Fibroblast of lung (primary cell): ENCODE data around the gene ITIH4. TPM values are rescaled to one million over a fixed set of nuclear protein-coding genes. Genes with fewer than 3 reads are reported as not detected.

Experiments
- DNase-seq, 2 donors: peaks; one replicate each; pipeline versions ENCODE4 v3.0.0 to v3.0.0-alpha.2; 2010; ENCODE audit warnings: low read depth in 2 of 2
- H2AFZ ChIP-seq: 2 replicates; pipeline ENCODE4 v1.5.1; 2012; ENCODE audit warnings: low read length, control low read depth, inconsistent platforms
- H3K27ac ChIP-seq: 2 replicates; pipeline ENCODE4 v1.5.1; 2011; ENCODE audit warnings: low read length, control low read depth; ENCODE audit not compliant: insufficient read depth
- H3K27me3 ChIP-seq: 2 replicates; pipeline ENCODE4 v1.5.1; 2011; ENCODE audit warnings: mild to moderate bottlenecking, low read length; ENCODE audit not compliant: control insufficient read depth, insufficient read depth
- H3K36me3 ChIP-seq: 2 replicates; pipeline ENCODE4 v1.5.1; 2011; ENCODE audit warnings: low read length; ENCODE audit not compliant: control insufficient read depth, insufficient read depth
- H3K4me1 ChIP-seq: 2 replicates; pipeline ENCODE4 v1.5.1; 2011; ENCODE audit warnings: low read length; ENCODE audit not compliant: control insufficient read depth, insufficient read depth; ENCODE audit errors: extremely low read depth
- H3K4me2 ChIP-seq: 2 replicates; pipeline ENCODE4 v1.5.1; 2011; ENCODE audit warnings: low read length, control low read depth; ENCODE audit not compliant: insufficient read depth; ENCODE audit errors: extremely low read depth
- H3K4me3 ChIP-seq, 4 experiments: fragments of 200-600 bp in 1 of 4; sonication (generic) in 1 of 4; replicated peaks in 1 of 4; 2 replicates each; pipeline ENCODE4 v1.5.1; 2011 to 2016; ENCODE audit warnings: low read length in 4 of 4, low read depth in 3 of 4, mild to moderate bottlenecking in 3 of 4, control low read depth in 2 of 4, inconsistent platforms in 1 of 4, mixed read lengths in 1 of 4; ENCODE audit not compliant: insufficient read depth in 1 of 4; ENCODE audit errors: control extremely low read depth in 1 of 4
- H3K79me2 ChIP-seq: 2 replicates; pipeline ENCODE4 v1.5.1; 2012; ENCODE audit warnings: mild to moderate bottlenecking, low read length, inconsistent platforms; ENCODE audit not compliant: control insufficient read depth, insufficient read depth
- H3K9ac ChIP-seq: 2 replicates; pipeline ENCODE4 v1.5.1; 2011; ENCODE audit warnings: mild to moderate bottlenecking, low read length, control low read depth; ENCODE audit not compliant: insufficient read depth
- H3K9me3 ChIP-seq: 2 replicates; pipeline ENCODE4 v1.5.1; 2012; ENCODE audit warnings: low read depth, low read length; ENCODE audit not compliant: control insufficient read depth, insufficient read depth
- H4K20me1 ChIP-seq: 2 replicates; pipeline ENCODE4 v1.5.1; 2011; ENCODE audit warnings: low read length; ENCODE audit not compliant: control insufficient read depth, insufficient read depth; ENCODE audit errors: extremely low read depth
- EZH2 ChIP-seq: IDR thresholded peaks from 2 replicates; pipeline ENCODE4 v1.5.1; 2012; ENCODE audit warnings: low read length, control low read depth, mild to moderate bottlenecking; ENCODE audit errors: missing control alignments
- polyA plus RNA-seq, 2 donors: library from polyadenylated mRNA; depleted of rRNA in 1 of 2; stranded (reverse) in 1 of 2; unstranded in 1 of 2; fragments of >200 nt; gene quantifications; 2 replicates each; pipeline ENCODE4 v1.2.1, GENCODE V29; 2011 to 2012; ENCODE audit warnings: missing spikeins in 1 of 2
- total RNA-seq: library from RNA; depleted of rRNA; stranded (reverse); fragments of >200 nt; gene quantifications from 2 replicates; pipeline ENCODE4 v1.2.1, GENCODE V29; 2014
- TF ChIP-seq, protein P1 (sequence below), 2 donors: IDR thresholded peaks in 1 of 2; conservative IDR thresholded peaks in 1 of 2; 1 replicate in 1 of 2; 2 replicates in 1 of 2; pipeline ENCODE4 v1.5.1; 2011 to 2012; ENCODE audit warnings: low read length in 2 of 2, control low read depth in 1 of 2, inconsistent platforms in 1 of 2, low read depth in 1 of 2, mild to moderate bottlenecking in 1 of 2

ITIH4 gene
- total and polyA plus RNA-seq, 2 donors (not counting 1 experiment from before 2014, with no cell fraction given): 1.1 to 2.6 TPM

DNA sequence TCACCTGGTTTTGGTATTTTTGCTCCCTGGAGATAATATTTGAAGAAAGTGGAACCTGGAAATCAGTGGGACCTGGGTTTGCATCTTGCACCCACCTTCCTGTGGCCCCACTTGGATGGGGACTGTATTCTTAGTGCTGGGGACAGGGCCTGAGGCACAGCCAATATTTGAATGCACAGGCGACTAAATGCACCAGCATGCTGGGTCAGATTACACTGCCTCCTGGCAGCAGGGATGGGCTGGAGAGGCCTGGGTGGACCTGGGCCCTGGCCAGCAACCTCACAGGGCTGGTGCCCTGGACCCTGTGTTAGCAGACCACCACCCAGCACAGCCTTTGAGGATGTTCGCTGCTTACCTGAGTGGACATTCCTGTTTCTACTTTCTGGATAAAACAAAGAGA, 10.5 kb downstream of the ITIH4 start:
- H3K36me3 ChIP-seq: no peaks in the 10 kb centered on the region
- no peak overlapping the region for H3K4me2 ChIP-seq
- H3K79me2 ChIP-seq: no peaks in the 10 kb centered on the region
- no peak overlapping the region for H3K4me3 ChIP-seq
- no peaks in the 10 kb centered on the region for H3K9me3 ChIP-seq
- H3K27me3 ChIP-seq: peaks cover 2% of the 10 kb centered on the region
- H3K4me1 ChIP-seq: no peaks in the 10 kb centered on the region
- H3K27ac ChIP-seq: no peak overlapping the region
- H3K9ac ChIP-seq: no peak overlapping the region
- H2AFZ ChIP-seq: no peak overlapping the region
- TF ChIP-seq, protein P1, sequence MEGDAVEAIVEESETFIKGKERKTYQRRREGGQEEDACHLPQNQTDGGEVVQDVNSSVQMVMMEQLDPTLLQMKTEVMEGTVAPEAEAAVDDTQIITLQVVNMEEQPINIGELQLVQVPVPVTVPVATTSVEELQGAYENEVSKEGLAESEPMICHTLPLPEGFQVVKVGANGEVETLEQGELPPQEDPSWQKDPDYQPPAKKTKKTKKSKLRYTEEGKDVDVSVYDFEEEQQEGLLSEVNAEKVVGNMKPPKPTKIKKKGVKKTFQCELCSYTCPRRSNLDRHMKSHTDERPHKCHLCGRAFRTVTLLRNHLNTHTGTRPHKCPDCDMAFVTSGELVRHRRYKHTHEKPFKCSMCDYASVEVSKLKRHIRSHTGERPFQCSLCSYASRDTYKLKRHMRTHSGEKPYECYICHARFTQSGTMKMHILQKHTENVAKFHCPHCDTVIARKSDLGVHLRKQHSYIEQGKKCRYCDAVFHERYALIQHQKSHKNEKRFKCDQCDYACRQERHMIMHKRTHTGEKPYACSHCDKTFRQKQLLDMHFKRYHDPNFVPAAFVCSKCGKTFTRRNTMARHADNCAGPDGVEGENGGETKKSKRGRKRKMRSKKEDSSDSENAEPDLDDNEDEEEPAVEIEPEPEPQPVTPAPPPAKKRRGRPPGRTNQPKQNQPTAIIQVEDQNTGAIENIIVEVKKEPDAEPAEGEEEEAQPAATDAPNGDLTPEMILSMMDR (conservative IDR thresholded peaks at IDR 0.05 in 1 of 2, IDR thresholded peaks at IDR 0.05 in 1 of 2; ENCODE audit: low read depth in 1 of 2, low read length in 2 of 2): no peak
- no peak for TF ChIP-seq EZH2
- no peak for DNase-seq
- no peaks in the 10 kb centered on the region for H4K20me1 ChIP-seq

DNA sequence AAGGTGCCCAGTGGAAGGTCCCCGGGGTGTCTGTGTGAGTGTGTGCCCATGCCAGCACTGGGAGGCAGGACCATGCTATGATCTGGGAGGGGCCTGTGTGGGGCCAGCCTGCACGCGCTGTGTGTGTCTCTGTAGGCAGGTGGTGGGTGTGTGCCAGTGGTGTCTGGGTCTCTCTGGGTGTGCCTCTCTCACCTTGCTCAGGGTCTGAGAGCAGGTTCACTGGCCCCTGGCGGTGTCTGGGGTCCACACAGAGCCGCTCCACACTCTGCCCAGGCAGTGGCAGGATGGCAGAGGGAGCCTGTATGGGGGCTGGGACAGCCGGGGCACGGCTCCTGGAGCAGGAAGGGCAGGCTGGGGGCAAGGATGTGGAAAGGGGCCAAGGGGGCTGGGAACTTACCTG, 12.6 kb downstream of the ITIH4 start:
- Histone ChIP-seq H4K20me1 (no peaks in the 10 kb centered on the region), H3K27ac (no peak overlapping the region), H3K4me3 (no peak overlapping the region), H3K4me2 (no peak overlapping the region), H3K79me2 (no peaks in the 10 kb centered on the region), H3K9me3 (no peaks in the 10 kb centered on the region), H3K36me3 (no peaks in the 10 kb centered on the region), H2AFZ (no peak overlapping the region), H3K9ac (no peak overlapping the region), H3K4me1 (no peaks in the 10 kb centered on the region), H3K27me3 (peaks cover 2% of the 10 kb centered on the region)
- DNase-seq: no peak
- no peak for TF ChIP-seq EZH2
- TF ChIP-seq, protein P1 (conservative IDR thresholded peaks at IDR 0.05 in 1 of 2, IDR thresholded peaks at IDR 0.05 in 1 of 2; ENCODE audit: low read depth in 1 of 2, low read length in 2 of 2): no peak

DNA sequence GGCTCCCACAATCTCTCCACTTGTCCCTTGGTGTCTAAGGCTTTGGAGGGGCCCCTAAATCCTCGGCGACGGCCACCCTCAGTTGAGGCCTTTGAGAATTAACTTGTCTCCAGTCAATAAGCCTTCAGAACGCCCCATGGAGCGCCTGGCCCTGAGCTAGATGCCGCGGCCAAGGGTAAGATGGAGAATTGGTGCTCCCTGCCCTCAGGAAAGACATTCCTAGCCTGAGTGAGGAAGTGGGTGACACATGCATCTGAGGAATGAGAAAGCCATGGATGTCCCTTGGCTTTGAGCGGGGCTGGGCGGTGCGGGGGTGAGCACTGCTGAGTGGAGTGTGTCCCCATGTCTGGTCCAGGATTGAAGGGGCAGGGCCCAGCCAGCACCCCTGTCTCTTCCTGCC, 13.3 kb downstream of the ITIH4 start:
- Histone ChIP-seq H2AFZ (no peak overlapping the region), H3K4me3 (no peak overlapping the region), H3K36me3 (no peaks in the 10 kb centered on the region), H3K9me3 (no peaks in the 10 kb centered on the region), H3K27ac (no peak overlapping the region), H3K79me2 (no peaks in the 10 kb centered on the region), H3K27me3 (peaks cover 2% of the 10 kb centered on the region), H3K4me2 (no peak overlapping the region), H3K4me1 (no peaks in the 10 kb centered on the region), H3K9ac (no peak overlapping the region), H4K20me1 (no peaks in the 10 kb centered on the region)
- TF ChIP-seq EZH2: no peak
- TF ChIP-seq, protein P1 (conservative IDR thresholded peaks at IDR 0.05 in 1 of 2, IDR thresholded peaks at IDR 0.05 in 1 of 2; ENCODE audit: low read depth in 1 of 2, low read length in 2 of 2): no peak
- DNase-seq: no peak
